HG03066 (cell line): ENCODE results near the gene GJB4.

Experiments
- ATAC-seq: cut with Tn5 transposase; IDR thresholded peaks from one replicate; pipeline ENCODE4 v1.9.1; 2021; ENCODE audit warnings: low read depth; ENCODE audit not compliant: unreplicated experiment

The GJB4 gene

DNA sequence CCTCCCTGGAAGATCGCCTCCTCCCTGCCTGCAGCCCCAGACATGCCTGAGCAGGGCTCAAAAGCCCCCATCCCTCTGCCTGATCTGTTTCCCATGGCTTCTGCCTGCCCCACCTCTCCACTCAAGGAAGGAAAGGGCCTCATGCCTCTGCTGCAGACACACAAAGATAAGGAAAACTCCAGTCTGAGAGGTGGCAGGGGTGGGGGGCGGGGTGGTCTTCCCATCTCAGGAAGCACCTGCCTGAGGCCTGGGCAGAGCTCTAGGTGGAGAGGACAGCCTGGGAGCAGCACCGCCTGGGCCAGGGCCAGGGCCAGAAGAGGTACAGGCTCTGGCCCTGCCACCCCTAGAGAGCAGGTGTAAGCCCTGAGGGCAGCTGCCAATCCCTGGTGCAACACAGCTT, 17.4 kb downstream of the GJB4 start:
- no peak for ATAC-seq

DNA sequence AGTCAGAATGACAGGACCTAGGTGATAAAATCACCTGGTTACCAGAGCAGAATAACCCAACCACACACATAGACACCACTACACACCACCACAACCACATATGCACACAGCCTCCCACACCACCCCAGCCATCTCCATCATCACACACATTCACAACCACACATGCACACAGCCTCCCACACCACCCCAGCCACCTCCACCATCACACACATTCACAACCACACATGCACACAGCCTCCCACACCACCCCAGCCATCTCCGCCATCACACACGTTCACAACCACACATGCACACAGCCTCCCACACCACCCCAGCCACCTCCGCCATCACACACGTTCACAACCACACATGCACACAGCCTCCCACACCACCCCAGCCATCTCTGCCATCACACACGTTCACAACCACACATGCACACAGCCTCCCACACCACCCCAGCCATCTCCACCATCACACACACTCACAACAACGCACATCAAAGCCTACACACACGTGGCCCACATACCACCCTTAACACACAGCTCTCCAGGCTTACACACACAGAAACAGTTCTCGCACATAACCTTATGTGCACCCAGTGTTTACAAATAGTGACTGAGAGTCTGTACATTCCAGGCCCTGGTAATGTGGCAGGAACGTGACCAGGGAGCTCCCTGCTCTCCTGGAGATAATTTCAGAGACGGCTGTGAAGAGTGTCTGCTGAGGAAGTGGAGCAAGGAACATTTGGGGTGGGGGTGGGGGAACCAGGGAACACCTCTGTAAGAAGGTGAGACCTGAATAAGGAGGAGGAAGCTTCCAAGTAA, 18.2 kb downstream of the GJB4 start:
- no peak for ATAC-seq

DNA sequence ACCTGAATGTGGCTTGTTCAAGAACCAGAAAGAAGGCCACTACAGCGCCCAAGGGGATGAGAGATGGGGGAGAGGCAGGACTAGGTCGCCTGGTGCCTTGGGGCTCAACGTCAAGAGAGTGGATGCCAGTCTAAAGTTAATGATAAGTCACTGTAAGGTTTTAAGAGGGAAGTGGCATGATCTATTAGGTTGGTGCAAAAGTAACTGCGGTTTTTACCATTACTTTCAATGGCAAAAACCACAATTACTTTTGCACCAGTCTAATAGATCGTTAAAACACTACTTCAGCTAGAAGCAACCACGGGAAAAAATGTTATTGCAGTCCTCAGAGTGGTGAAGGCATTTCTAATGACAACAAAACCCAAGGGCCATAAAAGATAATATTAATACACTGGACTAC, 18.8 kb downstream of the GJB4 start:
- no peak for ATAC-seq

DNA sequence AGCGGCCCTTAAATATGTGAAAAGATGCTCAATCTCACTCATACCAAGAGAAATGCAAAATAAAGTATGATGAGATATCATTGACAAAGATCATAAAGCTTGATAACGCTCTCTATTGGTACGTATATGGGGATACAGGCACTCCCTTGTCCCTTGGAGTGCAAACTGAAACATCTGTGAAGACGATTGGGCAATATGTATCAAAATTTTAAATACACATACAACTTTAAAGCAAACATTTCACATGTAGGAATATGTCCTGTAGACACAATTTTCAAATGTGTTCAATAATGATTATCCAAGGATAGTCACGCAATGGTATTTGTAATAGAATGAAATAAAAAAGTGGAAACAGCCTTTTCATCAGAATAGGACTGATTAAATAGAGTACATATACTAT, 19.5 kb downstream of the GJB4 start:
- no peak for ATAC-seq

DNA sequence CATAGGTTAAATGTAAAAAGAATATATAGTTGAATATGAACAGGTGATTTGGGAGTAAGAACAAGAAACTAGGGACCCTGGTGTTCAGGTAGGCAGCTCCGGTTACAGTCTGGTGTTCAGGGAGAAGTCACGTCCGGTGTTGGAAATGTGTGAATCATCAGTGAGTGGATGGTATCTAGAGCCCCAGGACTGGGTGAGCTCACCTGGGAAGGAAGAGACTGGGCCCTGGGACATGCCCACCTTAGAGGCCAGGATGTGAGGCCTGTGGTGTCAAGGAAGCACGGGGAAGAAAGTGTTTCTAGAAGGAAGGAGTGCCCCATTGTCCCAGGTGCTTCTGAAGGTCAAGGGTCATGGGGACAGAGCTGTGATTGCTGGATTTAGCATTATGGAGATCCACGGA, 20.0 kb downstream of the GJB4 start:
- no peak for ATAC-seq

DNA sequence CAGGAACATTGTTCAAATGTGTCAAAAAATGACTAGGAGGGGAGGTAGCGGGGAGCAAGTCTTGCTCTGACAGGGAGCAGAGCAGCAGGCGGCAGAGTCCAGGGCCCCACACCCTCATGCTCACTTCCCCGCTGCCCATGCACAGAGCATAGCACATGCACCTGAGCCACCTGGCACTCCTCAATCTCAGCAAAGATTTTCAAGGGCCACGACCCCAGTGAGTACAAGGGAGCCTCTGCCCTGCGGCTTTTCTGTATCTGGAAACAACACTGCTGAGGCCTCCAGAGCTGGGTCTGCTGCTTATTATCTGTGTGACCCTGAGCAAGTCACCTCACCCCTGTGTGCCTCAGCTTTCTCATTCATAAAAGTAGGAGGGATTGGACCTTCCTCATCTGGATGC, 20.4 kb downstream of the GJB4 start:
- ATAC-seq: no peak

DNA sequence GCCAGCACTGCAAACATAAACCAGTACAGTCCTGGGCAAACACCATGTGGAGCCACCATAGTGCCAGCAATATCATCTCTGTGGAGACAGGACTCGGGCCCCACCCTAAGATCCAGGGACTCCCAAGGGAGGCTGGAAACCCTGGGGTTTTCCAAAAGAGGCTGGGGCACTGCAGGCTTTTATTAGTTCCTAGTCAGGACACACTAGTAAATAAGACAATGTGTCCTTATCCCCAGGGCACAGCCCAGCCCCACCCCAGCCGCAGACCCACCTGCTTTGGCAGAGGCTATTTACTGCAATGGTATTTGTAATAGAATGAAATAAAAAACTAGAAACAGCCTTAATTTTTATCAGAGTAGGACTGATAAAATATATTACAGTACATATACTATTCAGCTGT, 21.0 kb downstream of the GJB4 start:
- ATAC-seq: no peak

DNA sequence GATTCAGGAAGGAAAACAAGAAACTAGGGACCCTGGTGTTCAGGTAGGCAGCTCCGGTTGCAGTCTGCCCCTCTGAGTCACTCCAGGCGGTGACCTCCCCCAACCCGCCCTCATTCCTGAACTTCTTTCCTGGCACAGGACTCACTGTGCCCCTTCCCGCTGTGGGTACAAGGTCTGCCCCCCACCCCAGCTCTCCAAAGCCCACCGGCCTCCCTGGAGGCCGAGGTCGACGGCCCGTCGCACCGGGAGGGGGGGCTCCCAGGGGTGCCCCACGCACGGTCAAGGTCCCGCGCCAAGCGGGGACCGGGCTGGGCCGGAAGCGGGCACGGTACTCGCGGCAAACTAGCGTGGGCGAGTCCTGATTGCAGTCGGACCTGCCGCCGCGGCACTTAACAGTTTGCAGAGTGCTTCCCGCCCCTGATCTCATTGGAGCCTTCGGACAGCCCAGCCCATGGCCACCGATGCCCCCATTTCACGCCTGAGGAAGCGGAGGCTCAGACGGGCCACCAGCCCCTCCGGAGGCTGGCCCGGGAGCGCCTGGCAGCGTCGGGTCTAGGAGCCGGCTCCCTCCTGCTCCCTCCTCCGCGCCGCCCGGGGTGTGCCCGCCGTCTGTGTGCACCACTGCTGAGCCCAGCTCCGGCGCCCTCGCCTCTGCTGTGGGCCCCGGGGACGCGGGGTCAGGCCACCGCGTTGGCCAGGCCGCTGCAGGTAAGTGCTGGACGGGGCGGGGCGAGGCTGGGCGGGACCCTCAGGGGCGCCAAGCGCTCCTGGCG, 21.7 kb downstream of the GJB4 start, which contains the start of gene GJB3:
GJB3 (plus strand) TSS at position 144 of the 773 bp plus-strand sequence. CDS start 3,549 bp downstream, outside the sequence.
- ATAC-seq: no peak

DNA sequence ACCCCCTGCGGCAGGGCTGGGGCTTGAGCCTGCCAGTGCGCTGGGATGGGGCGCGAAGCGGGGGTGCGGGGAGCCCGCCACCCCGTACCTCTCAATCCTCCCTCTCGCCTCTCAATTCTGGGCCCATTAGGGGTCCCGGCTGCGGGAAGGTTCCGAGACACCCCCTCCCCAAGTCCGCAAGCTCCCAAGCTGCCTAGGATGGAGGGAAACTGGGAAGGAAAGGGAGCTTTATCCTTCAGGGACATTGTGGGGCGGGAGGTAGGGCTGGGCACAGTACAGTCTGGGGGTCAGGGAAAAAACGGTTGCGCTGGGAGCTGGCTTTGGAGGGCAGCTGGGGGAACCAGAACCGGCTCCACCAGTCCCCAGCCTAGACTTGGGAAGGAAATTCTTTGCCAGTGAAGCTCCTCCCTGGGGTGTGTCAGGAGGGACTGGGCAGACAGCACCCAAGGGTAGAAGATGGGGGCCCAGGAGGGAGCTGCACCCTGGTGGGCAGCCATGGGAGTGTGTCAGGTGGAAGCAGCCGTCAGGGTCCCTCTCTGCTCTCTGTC, 22.4 kb downstream of the GJB4 start:
- ATAC-seq: no peak

DNA sequence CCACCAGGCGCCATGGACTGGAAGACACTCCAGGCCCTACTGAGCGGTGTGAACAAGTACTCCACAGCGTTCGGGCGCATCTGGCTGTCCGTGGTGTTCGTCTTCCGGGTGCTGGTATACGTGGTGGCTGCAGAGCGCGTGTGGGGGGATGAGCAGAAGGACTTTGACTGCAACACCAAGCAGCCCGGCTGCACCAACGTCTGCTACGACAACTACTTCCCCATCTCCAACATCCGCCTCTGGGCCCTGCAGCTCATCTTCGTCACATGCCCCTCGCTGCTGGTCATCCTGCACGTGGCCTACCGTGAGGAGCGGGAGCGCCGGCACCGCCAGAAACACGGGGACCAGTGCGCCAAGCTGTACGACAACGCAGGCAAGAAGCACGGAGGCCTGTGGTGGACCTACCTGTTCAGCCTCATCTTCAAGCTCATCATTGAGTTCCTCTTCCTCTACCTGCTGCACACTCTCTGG, 25.2 kb downstream of the GJB4 start:
- no peak for ATAC-seq

DNA sequence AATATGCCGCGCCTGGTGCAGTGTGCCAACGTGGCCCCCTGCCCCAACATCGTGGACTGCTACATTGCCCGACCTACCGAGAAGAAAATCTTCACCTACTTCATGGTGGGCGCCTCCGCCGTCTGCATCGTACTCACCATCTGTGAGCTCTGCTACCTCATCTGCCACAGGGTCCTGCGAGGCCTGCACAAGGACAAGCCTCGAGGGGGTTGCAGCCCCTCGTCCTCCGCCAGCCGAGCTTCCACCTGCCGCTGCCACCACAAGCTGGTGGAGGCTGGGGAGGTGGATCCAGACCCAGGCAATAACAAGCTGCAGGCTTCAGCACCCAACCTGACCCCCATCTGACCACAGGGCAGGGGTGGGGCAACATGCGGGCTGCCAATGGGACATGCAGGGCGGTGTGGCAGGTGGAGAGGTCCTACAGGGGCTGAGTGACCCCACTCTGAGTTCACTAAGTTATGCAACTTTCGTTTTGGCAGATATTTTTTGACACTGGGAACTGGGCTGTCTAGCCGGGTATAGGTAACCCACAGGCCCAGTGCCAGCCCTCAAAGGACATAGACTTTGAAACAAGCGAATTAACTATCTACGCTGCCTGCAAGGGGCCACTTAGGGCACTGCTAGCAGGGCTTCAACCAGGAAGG, 25.8 kb downstream of the GJB4 start:
- no peak for ATAC-seq

DNA sequence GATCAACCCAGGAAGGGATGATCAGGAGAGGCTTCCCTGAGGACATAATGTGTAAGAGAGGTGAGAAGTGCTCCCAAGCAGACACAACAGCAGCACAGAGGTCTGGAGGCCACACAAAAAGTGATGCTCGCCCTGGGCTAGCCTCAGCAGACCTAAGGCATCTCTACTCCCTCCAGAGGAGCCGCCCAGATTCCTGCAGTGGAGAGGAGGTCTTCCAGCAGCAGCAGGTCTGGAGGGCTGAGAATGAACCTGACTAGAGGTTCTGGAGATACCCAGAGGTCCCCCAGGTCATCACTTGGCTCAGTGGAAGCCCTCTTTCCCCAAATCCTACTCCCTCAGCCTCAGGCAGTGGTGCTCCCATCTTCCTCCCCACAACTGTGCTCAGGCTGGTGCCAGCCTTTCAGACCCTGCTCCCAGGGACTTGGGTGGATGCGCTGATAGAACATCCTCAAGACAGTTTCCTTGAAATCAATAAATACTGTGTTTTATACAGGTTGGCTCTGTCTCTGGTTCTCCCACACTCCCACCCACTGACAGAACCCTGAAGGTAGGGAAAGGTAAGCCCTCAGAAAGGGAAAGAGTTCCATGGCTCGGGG, 26.4 kb downstream of the GJB4 start:
- ATAC-seq: no peak

DNA sequence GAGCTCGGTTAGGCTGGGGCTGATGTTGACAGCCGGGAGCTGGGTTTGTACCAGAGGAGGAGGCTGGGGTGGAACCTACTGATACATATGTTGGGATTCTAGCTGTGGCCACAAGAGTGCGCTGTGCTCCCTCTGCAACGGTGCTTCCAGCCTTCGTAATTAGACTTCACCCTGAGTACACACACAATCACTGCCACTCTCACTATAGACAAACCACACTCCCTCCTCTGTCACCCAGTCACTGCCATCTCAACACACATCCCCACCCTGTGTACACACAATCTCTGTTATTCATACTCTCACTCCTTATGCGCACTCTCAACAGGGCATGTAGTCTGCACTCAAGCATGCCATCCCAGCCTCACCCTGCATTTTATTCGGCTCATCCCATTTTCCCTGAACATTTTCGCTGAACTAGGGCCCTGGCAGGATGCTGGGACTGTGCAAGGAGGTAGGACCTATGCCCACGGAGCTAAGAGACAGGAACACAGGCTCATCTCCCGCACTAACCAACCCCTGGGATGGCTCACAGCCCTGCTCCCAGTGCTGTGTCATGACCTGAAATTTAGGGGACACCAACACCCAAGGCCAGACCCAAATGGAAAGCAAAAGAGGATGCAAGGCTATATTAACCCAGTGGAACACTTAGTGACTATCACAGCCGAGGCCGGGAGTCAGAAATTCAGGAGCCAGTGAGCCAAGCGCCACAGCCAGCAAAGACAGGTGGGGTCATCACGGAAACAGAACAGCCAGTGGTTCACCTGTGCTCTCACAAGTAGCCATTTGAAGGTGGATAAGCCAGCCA, 27.2 kb downstream of the GJB4 start:
- no peak for ATAC-seq

DNA sequence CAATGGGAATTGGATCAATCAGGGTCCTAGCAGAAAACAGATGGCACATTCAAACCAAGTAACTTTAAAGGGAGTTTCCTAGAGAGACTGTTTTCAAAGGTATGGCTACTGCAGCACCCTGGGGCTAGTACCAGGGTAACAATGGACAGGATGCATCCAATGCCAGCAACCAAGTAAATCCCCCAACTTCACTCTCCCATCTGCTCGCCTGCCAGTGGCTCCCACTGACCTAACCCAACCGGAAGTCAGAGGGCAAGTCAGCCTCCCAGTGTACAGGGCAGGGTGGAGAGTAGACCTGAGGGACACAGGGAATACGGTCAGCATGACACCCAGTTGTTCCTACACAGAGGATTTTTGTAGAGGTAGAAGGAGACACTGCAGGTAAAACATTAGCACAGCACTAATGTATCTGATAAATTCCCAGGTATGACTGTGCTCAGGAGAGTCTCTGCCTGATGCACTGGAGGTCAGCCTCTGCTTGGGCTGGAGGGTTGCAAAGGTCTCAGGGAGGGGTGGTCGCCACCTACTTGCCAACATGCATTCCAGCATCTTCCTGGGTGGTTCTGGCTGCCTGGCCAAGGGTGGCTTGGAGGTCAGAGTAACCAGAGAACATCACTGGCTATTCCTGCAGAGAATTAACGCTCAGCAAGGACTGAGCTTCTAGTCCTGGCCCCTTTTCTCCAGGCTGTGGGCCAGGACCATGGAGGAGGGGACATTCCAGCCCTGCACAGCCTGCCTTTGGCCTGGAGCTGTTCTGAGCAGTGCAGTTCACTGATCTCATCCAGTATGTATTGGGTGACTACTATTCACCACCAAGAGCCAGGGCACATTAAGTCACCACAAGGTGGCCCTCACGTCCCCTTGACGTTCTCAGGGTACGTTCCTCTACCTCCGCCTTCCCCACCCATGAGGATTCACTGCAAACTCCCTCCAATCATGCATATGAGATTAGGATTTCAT, 28.2 kb downstream of the GJB4 start:
- no peak for ATAC-seq

DNA sequence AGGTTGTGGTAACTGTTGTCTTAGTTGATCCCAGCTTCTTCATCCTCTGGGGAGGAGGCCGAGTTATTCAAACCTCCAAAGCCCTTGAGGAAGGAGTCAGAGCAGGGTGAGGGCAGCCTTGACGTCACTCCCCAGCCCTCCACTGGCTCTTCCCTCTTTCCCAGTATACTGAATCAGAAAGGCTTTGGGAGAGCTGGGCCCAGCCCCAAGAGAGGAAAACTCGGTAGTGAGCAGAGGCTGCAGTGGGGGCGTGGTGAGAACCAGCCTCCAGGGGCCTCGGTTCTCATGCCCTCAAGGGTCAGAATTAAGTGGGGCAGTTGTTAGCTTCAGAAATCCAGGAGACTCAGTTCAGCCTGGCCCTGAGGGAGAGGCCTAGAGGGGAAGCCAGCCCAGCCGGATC, 31.4 kb downstream of the GJB4 start:
- no peak for ATAC-seq

DNA sequence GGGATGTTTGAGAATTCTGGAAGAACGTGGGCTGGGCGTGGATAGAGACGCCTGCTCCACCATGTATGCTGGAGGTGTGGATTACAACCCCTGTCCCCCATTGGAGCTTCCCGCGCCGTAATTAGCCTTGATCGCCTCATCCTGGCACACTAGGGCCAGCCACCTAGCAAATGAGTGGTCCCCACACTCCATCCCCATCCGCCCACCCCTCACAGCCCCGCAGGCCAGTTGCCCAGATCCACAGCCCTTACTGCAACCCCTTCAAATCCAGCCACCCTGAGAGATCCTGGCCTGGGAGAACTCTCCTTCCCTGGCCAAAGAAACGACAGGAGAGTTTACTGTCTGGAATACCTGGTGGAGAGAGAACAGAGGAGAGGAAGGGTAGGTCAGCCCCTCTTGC, 32.9 kb downstream of the GJB4 start:
- ATAC-seq: no peak

DNA sequence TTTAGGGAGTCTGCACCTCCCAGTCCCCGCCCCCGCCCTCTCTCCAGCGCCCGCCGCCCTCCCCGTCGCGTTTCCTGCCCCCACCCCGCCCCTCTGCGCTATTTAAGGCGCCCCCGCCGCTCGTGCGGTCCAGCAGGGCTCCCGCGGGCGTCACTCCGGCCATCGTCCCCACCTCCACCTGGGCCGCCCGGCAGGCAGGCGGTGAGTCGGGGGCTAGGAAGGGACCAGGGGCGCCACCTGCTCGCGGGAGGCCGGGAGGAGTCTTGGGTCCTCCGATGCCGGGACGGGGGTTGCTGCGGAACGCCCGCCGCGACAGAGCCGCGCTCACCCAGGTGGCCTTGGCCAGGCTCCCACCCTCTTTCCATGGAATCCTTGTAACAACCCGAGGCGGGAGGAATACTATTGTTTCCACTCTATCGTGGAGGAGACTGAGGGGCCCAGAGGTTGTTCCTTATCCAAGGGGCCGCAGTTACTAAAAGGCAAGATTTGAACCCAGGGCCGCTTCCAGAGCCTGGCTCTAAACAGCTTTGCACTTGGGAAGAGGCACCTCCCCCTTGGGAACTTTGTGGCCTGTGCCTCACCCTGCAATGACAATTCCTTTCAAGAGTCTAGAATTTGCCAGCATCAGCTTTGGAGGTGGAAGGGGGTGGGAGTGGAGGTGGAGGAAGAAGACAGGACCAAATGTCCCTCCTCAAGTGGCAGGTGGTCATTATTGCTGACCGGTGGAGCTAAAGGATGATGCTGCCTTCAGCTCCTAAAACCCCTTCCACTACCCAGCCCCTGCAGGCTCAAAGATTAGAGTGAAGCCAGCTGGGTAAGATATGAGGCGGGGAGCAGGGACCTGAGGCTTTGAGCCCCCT, 33.6 kb downstream of the GJB4 start, which contains the start of gene GJA4:
GJA4 (plus strand) TSS at position 132 of the 860 bp plus-strand sequence. CDS start 1,215 bp downstream, outside the sequence.
- no peak for ATAC-seq
